NB4 (cell line): ENCODE results near the gene JPH3.

Experiments
- DNase-seq: peaks from one replicate; pipeline ENCODE4 v3.0.0; 2010; ENCODE audit warnings: low read depth
- H3K4me3 ChIP-seq: one replicate; pipeline ENCODE4 v1.5.1; 2011; ENCODE audit warnings: mild to moderate bottlenecking, low read depth, low read length, moderate library complexity
- MYC ChIP-seq: IDR thresholded peaks from 2 replicates; pipeline ENCODE4 v1.6.1; 2011; ENCODE audit warnings: low read depth, low read length
- POLR2A ChIP-seq: IDR thresholded peaks from 2 replicates; pipeline ENCODE4 v1.6.1; 2011; ENCODE audit warnings: mild to moderate bottlenecking; ENCODE audit not compliant: insufficient read length; ENCODE audit errors: extremely low read depth
- TF ChIP-seq, protein P1 (sequence below): IDR thresholded peaks from one replicate; pipeline ENCODE4 v1.5.1; 2012; ENCODE audit warnings: low read depth, low read length
- TF ChIP-seq, protein P2 (sequence below): IDR thresholded peaks from 2 replicates; pipeline ENCODE4 v1.6.1; 2011; ENCODE audit warnings: low read depth, low read length

Gene JPH3

DNA sequence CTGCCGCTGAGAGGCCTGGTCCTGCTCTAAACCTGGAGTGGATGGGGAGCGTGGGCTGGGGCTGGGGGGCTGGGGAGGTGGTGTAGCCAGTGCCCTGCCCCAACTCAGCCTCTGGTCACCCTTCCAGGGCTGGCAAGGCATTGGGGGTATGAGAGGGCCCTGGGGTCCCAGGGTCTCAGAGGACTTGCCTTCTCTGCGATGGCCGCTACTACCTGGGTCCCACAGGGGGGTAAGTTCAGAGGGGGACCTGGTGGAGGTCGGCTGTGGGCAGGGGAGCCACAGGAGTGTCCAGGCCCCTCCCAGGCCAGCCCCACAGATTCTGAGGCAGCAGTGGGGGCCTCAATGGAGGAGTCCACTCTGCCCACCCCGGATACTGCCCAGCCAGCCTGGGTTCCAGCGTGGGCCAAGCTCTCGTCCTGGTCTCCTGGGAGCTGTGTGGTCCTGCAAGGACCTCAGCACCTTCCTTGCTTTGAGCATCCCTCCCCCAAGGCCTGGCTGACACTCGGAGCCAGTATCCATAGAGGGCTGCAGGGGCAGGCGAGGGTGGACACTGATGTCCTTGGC is 20.5 kb downstream of the JPH3 start:
- no peak for DNase-seq
- no peak for TF ChIP-seq MYC
- TF ChIP-seq, protein P1, sequence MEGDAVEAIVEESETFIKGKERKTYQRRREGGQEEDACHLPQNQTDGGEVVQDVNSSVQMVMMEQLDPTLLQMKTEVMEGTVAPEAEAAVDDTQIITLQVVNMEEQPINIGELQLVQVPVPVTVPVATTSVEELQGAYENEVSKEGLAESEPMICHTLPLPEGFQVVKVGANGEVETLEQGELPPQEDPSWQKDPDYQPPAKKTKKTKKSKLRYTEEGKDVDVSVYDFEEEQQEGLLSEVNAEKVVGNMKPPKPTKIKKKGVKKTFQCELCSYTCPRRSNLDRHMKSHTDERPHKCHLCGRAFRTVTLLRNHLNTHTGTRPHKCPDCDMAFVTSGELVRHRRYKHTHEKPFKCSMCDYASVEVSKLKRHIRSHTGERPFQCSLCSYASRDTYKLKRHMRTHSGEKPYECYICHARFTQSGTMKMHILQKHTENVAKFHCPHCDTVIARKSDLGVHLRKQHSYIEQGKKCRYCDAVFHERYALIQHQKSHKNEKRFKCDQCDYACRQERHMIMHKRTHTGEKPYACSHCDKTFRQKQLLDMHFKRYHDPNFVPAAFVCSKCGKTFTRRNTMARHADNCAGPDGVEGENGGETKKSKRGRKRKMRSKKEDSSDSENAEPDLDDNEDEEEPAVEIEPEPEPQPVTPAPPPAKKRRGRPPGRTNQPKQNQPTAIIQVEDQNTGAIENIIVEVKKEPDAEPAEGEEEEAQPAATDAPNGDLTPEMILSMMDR, result no peak
- no peak for TF ChIP-seq POLR2A
- TF ChIP-seq, protein P2, sequence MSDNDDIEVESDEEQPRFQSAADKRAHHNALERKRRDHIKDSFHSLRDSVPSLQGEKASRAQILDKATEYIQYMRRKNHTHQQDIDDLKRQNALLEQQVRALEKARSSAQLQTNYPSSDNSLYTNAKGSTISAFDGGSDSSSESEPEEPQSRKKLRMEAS, result no peak
- H3K4me3 ChIP-seq, result no peak overlapping the region

DNA sequence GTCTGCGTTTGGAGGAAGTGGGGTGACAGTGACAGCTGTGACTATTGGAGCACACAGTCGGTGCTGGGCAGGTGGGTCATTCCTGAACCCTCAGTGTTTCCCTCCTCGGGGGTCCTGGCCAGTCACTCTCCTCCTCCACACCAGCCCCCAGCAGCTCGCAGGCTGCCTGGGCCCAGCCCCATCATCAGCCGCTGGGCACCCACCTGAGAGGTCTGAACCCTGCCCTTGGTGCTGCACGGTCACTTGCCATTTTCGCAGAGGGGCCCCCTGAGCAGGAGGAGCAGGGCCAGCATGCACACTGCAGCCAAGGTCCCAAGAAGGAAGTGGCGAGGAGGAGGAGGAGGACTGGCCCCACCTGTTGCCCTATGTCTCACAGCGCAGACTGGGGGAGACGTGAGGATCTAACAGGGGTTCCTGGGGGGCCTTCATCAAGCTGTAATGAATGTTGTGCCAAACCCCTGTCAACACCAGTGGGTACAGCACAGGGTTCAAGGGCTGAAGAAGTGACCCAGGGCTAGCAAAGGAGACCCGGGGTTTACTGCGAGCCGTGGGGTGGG is 23.0 kb downstream of the JPH3 start:
- TF ChIP-seq, protein P2, result no peak
- TF ChIP-seq POLR2A (no peak), MYC (no peak)
- TF ChIP-seq, protein P1, result no peak
- no peak overlapping the region for H3K4me3 ChIP-seq
- no peak for DNase-seq

- TF ChIP-seq, protein P2, result no peak
- TF ChIP-seq, protein P1, result no peak
- TF ChIP-seq MYC, result no peak
- H3K4me3 ChIP-seq, result no peak overlapping the region
Observed at GRCh38 chr16:87626401-87626800, 24.1 kb downstream of the JPH3 start.

GRCh38 chr16:87626905-87627304 is 24.6 kb downstream of the JPH3 start:
- TF ChIP-seq, protein P2, result no peak
- TF ChIP-seq MYC, result no peak
- TF ChIP-seq POLR2A, result no peak
- TF ChIP-seq, protein P1, result no peak
- DNase-seq, result no peak
- H3K4me3 ChIP-seq, result no peak overlapping the region

More at GRCh38 chr16:87626401-87626800, 24.1 kb downstream of the JPH3 start:
- DNase-seq, result no peak

- H3K4me3 ChIP-seq, result no peak overlapping the region
- DNase-seq, result no peak
- TF ChIP-seq POLR2A, result no peak
- TF ChIP-seq, protein P2, result no peak
- no peak for TF ChIP-seq MYC
- TF ChIP-seq, protein P1, result no peak
Observed at GRCh38 chr16:87627542-87628245, 25.4 kb downstream of the JPH3 start.
